Renal cortical epithelial cell (primary cell): Measurements from ENCODE around the gene PNPLA5. TPM values are rescaled to one million over a fixed set of nuclear protein-coding genes. Genes with fewer than 3 reads are reported as not detected.

Experiments
- DNase-seq: peaks from one replicate; pipeline ENCODE4 v3.0.0-alpha.2; 2011; ENCODE audit warnings: low read depth
- total RNA-seq: library from RNA; depleted of rRNA; stranded (reverse); fragments of >200 nt; gene quantifications from 2 replicates; pipeline ENCODE4 v1.2.3, GENCODE V29; 2014

Gene PNPLA5
- total RNA-seq, 1 donor from 2014 or later = not detected

GRCh38 chr22:43901976-43902643 lies 10.3 kb upstream of the PNPLA5 start:
- DNase-seq = peak; percentile 76

- DNase-seq = no peak
Measured at GRCh38 chr22:43900206-43900605, 8.4 kb upstream of the PNPLA5 start.

DNA sequence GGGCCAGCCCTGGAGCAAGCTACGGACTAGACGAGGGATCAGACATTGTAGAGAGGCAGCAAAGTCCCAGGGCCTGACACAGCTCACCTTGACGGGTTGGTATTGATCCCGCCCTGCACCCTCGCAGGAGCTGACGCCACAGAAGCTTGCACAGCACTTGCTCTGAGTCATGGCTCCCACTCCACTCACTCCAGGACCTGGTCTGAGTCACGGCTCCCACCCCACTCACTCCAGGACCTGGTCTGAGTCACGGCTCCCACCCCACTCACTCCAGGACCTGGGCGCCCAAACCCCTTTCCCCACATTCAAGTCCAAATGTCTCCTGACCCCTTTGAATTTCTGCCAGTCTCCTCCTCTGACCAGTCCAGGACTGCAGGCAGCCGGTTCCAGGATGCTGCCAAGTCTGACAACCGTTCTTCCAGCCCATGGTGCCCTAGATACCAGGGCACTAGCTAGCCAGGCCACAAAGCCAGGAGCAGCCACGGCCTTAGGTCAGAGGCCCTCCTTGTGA lies 6.0 kb upstream of the PNPLA5 start:
- DNase-seq = peak; percentile 40

DNA sequence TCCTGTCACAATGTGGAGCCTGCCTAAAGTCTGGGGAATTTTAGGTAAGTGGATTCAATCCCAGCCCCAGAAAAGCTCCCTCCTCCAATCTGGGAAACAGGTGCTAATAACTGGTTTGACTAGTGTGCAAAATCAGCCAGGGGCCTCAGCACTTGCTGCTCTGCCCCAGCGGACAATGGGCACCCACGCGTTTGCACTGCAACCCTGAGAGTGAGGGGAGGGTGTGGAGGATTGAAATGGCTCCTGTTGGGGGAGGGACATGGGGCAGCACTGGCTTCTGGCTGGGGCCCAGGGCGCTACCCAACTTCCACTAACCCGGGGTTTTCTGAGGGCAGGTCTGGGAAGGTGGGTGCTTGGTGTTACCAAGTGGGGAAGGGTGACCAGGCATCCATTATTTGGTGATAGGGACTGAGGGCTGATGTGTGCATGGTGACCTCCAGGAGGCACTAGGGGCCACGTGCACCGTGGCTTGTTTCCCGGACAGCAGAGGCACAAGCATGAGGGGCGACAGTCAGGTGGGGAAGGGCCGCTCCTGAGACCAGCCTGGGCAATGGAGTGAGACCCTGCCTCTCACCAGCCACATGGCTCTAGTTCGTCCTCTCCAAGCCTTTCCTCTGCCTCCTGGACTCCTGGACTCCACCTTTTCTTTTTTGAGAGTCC lies 4.3 kb upstream of the PNPLA5 start:
- DNase-seq = no peak

- DNase-seq = no peak
Measured at GRCh38 chr22:43894122-43894521, 2.3 kb upstream of the PNPLA5 start.

- DNase-seq = no peak
Measured at GRCh38 chr22:43893266-43893665, 1.5 kb upstream of the PNPLA5 start.

DNA sequence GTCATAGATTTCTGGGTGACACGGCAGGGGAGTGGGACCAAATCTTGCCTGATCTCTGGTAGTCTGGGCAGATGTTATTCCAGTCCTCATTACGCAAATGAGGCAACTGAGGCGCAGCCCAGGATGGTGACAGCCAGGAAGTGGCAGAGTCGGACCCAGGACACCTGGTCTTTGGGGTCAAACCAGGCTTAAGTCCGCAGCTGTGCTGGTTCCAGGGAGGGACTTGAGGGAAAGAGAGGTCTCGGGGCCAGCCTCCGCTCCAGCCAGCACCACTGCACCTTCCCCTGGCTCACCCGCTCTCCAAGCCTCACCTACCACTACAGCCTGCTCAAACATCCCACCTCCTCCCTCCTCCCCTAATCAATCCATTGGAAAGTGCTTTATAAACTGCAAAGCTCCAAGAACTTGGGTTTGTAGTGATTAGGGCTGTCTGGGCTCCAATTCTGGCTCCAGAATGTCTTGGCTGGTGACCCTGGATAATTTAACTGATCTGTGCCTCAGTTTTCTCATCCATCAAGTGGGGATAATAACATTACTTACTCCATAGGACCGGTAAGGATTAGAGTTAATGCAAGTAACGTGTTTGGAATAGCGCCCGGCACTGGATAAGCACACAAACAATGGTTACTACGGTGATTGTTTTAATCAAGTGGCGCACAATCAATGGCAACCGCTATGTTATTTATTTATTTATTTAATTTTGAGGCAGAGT lies 526 bp upstream of the PNPLA5 start:
- no peak for DNase-seq

- DNase-seq = no peak
Measured at GRCh38 chr22:43890901-43891331, 897 bp downstream of the PNPLA5 start.

DNA sequence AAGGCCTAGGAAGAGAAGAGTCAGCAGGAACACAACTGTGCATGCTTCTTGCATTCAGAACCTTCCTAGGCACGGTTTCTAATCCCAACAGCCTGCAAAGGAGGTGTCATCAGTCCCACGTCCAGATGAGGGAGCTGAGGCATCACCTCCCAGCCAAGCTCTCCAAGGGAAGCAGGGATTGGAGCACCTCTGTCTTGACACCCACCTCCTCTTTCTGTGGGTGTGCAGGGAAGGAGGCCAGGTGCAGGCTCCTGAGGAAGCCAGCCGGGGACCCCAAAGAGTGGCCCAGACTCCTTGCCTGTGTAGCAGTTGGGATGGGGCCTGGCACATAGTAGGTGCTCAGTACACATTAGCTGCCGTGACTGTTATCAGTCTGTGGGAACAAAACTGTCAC lies 2.0 kb downstream of the PNPLA5 start:
- DNase-seq = no peak

- DNase-seq = no peak
Measured at GRCh38 chr22:43889201-43889859, 2.5 kb downstream of the PNPLA5 start.

GRCh38 chr22:43888740-43889139 lies 3.1 kb downstream of the PNPLA5 start:
- no peak for DNase-seq

DNA sequence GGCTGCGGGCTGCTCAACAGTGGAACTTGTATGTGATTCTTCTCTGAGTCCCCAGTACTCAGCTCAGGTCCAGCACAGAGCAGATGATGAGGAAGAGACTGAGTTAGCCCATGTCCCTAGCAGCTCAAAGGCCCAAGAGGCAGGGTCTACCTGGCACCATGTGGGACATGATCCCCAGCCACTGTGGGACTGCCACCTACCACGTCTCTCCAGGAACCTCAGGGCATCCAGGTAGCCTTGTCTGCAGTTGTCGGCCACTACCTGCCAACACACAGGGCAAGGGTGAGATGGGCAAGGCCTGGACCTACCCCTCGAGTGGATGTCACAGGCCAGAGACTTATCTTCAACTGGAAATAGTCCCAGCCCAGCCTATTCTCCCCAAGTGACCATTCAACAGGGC lies 4.4 kb downstream of the PNPLA5 start:
- DNase-seq = no peak

DNA sequence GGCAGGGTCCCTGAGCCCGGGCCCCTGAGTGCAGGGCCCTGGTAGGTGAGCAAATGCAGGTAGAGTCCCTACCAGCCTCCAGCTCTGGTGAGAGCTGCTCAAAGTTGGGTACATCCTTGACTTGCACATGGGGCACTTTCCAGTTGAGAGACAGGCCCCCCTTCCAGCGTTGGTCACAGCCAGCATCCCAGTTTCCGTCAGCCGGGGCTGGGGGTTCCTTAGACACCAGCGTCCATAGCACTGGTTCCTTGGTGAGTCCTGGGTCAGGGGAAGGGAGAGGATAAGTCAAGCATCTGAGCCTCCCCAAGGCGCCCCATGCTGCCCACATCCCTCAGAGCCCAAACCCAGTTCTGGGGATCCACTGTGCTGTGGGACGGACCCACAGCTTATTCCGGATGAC lies 5.6 kb downstream of the PNPLA5 start:
- DNase-seq = no peak

DNA sequence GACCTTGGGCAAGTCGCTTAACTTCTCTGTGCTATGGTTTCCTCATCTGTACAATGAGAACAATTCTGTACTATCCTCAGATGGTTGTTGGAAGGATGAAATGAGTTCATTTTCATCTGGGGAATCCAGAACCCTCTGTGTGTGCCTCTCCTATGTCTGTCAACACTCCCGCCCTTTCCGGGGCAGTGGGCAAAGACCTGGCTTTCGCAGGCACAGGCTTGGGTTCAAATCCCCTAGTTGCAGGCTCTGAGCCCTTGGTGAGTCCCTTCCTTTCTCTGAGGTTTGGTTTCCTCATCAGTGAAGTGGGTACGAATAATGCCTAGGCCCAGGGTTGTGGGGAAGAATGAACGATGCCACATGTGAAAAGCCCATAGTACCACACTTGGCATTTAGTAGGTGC lies 6.0 kb downstream of the PNPLA5 start:
- DNase-seq = no peak

GRCh38 chr22:43885319-43885671 lies 6.5 kb downstream of the PNPLA5 start:
- DNase-seq = no peak

DNA sequence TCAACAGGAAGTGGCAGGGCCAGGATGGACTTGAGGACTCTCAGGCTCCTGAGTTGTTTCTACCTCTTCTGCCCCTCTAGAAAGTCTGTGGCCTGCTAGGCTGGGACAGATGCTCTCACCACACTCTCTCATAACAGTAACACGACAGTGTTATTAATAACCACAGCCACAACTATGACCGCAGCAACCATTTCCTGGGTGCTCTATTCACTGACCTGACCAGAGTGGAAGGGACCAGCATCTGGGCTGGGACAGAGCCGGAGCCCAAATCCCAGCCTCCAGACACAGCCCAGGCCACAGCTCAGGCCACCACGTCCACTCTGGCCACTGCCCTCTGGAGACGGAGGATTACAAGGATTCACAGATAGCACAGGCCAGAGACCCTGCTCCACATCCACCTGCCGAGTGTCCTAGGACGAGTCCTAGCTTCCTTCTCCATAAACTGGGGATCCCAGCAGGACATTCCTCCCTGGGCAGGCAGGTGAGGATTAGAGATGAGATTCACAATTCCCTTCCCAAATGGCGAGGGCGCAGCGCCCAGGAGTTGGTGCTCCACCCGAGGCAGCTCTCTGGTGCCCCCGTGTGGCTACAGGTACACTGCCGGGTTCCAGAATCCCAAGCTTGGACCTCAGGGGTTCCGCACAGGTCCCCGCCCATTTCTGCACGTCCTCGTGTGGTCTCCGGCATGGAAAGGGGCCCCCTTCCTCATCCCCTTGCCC lies 7.1 kb downstream of the PNPLA5 start:
- DNase-seq = no peak

GRCh38 chr22:43883719-43884415 lies 7.9 kb downstream of the PNPLA5 start:
- no peak for DNase-seq

DNA sequence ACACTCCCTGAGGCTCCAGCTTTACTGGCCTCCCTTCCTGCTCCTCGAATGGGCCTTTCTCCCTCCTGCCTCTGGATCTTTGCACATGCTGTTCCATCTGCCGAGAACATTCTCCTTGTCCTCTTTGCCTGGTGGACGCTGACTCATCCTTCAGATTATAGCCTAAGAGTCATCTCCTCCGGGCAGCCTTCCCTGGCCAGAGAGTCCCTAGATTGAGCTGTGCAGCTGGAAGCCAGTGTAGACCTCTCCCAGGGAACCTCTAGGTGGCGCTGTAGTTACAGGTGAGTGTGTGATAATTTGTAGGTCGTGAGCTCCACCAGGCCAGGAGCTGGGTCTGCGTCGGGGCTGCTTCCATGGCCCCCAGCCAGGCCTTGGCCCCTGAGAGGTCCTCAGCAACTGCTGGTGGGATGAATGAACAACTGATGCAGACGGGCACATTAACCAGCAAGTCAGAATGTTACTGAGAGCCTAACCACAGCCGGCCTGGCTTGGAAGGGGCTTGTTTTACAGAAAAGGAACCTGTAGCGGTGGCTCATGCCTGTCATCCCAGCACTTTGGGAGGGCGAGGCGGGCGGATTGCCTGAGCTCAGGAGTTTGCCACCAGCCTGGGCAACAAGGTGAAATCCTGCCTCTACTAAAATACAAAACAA lies 8.7 kb downstream of the PNPLA5 start:
- DNase-seq = peak; percentile 71

- no peak for DNase-seq
Measured at GRCh38 chr22:43882122-43882767, 9.6 kb downstream of the PNPLA5 start.
